Activated T-cell treated with anti-CD3 and anti-CD28 coated beads, Interleukin-2, amount 50 U/mL, for 1 hour (primary cell): ENCODE results near the gene TPRKB.
"Not testable (repeated sequence)": the region's sequence is repeated elsewhere in the genome, so short reads cannot be mapped to it uniquely, and the experiment has no call there.

Experiments
- DNase-seq: peaks from one replicate; pipeline ENCODE4 v3.0.0-alpha.2; 2020

TPRKB gene

GRCh38 chr2:73736855-73737779, at the start of gene TPRKB:
TPRKB (minus strand) TSS chr2:73737345; CDS start chr2:73734569, 2,776 bp downstream.
- DNase-seq = peak; percentile 93

- DNase-seq = not testable (repeated sequence)
Measured at GRCh38 chr2:73783883-73784282, 46.7 kb upstream of the TPRKB start, which contains the start of gene C2orf78. C2orf78 (plus strand) TSS chr2:73784183; CDS start chr2:73784310, 127 bp downstream.

GRCh38 chr2:73783402-73783801, 46.3 kb upstream of the TPRKB start:
- not testable (repeated sequence) for DNase-seq

- DNase-seq = no peak
Measured at GRCh38 chr2:73780237-73780582, 43.1 kb upstream of the TPRKB start.

- DNase-seq = peak; percentile 98
Measured at GRCh38 chr2:73779467-73780236, 42.5 kb upstream of the TPRKB start, which contains the start of gene DUSP11. DUSP11 (minus strand) TSS chr2:73780103; CDS start chr2:73779974, 129 bp downstream.

- not testable (repeated sequence) for DNase-seq
Measured at GRCh38 chr2:73778867-73779466, 41.8 kb upstream of the TPRKB start.

GRCh38 chr2:73776869-73777519, 39.8 kb upstream of the TPRKB start:
- no peak for DNase-seq

GRCh38 chr2:73776381-73776780, 39.2 kb upstream of the TPRKB start:
- DNase-seq = no peak

GRCh38 chr2:73772819-73773218, 35.7 kb upstream of the TPRKB start:
- no peak for DNase-seq

- DNase-seq = no peak
Measured at GRCh38 chr2:73770725-73771124, 33.6 kb upstream of the TPRKB start.

GRCh38 chr2:73766994-73767393, 29.8 kb upstream of the TPRKB start:
- DNase-seq = no peak

- no peak for DNase-seq
Measured at GRCh38 chr2:73766349-73766748, 29.2 kb upstream of the TPRKB start.

GRCh38 chr2:73764945-73765344, 27.8 kb upstream of the TPRKB start:
- DNase-seq = no peak

- DNase-seq = no peak
Measured at GRCh38 chr2:73762571-73762970, 25.4 kb upstream of the TPRKB start.

- no peak for DNase-seq
Measured at GRCh38 chr2:73759904-73760303, 22.8 kb upstream of the TPRKB start.

- no peak for DNase-seq
Measured at GRCh38 chr2:73759285-73759764, 22.2 kb upstream of the TPRKB start.

- not testable (repeated sequence) for DNase-seq
Measured at GRCh38 chr2:73754332-73754731, 17.2 kb upstream of the TPRKB start.

- DNase-seq = no peak
Measured at GRCh38 chr2:73749314-73749713, 12.2 kb upstream of the TPRKB start.

GRCh38 chr2:73746877-73747208, 9.7 kb upstream of the TPRKB start:
- no peak for DNase-seq

GRCh38 chr2:73746015-73746876, 9.1 kb upstream of the TPRKB start:
- no peak for DNase-seq

- DNase-seq = no peak
Measured at GRCh38 chr2:73740767-73741166, 3.6 kb upstream of the TPRKB start.

- no peak for DNase-seq
Measured at GRCh38 chr2:73739101-73739500, 2.0 kb upstream of the TPRKB start.
